Ishikawa (cell line): ENCODE results near the gene ARSD.

ENCODE experiments used
- FOXM1 ChIP-seq: IDR thresholded peaks from 2 replicates; pipeline ENCODE4 v1.6.1; 2012; ENCODE audit warnings: low read depth, borderline replicate concordance
- RAD21 ChIP-seq: IDR thresholded peaks from 2 replicates; pipeline ENCODE4 v1.6.1; 2012; ENCODE audit warnings: low read depth
- REST ChIP-seq: IDR thresholded peaks from 2 replicates; pipeline ENCODE4 v1.6.1; 2012; ENCODE audit warnings: low read depth, mild to moderate bottlenecking
- TCF12 ChIP-seq: IDR thresholded peaks from 2 replicates; pipeline ENCODE4 v1.6.1; 2012; ENCODE audit warnings: low read depth
- USF1 ChIP-seq: IDR thresholded peaks from 2 replicates; pipeline ENCODE4 v1.6.1; 2012

DNA sequence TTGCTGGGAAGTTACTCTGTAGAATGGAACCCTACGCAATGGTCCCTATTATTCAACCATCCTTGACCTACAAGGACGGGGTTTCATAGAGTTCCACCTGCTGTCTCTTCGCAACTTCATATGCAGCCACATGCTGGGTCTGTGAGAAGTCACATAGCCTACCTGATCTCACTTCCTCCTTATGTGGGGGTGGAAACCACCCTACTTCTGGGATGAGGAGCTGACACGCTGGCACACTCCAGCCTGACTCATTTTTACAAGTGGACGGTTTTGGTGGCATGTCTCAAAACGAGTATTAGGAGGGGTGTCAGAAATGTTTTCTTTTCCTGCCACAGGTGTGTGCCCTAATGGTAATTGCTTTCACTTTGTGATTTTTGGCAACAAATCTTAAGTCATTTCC, 36.8 kb upstream of the ARSD start:
- TF ChIP-seq FOXM1 (no peak), TCF12 (no peak), USF1 (no peak), REST (no peak), RAD21 (no peak)
